Panc1 (cell line): Measurements from ENCODE around the gene FBLN2. TPM values are rescaled to one million over a fixed set of nuclear protein-coding genes. Genes with fewer than 3 reads are reported as not detected.
"Not testable (repeated sequence)": the region's sequence is repeated elsewhere in the genome, so short reads cannot be mapped to it uniquely, and the experiment has no call there.

ENCODE experiments used
- ATAC-seq: fragments of 200-7000 bp; cut with Tn5 transposase; 2 replicates; pipeline ENCODE4 v1.9.1; 2020; ENCODE audit warnings: mild to moderate bottlenecking, moderate library complexity
- Bru-seq: library from RNA; stranded (reverse); fragments of 400-500 nt; gene quantifications from one replicate; lab custom pipeline; 2021; lab: Mats Ljungman, UMichigan
- BruChase-seq, 2 experiments: library from RNA; stranded (reverse); fragments of 400-500 nt; gene quantifications; one replicate each; lab custom pipeline; 2021; lab: Mats Ljungman, UMichigan
- BruUV-seq: library from RNA; stranded (reverse); fragments of 400-500 nt; replicated peaks from 2 replicates; lab custom pipeline; 2021; lab: Mats Ljungman, UMichigan
- CTCF ChIA-PET: fragments of 300-600 bp; sonication (Branson Sonifier 250); formaldehyde crosslinking; loops from one replicate; lab custom pipeline; 2022; ENCODE audit warnings: antibody characterized with exemption; lab: Charles Lee
- POLR2A ChIA-PET: fragments of 300-600 bp; sonication (Branson Sonifier 250); formaldehyde crosslinking; loops from one replicate; lab custom pipeline; 2022; ENCODE audit warnings: antibody characterized with exemption; lab: Charles Lee
- DNase-seq: peaks from one replicate; pipeline ENCODE4 v3.0.0-alpha.2; 2010; ENCODE audit warnings: low read depth, low spot score
- H3K27ac ChIP-seq: 2 replicates; pipeline ENCODE4 v1.5.1; 2011; ENCODE audit warnings: mild to moderate bottlenecking, low read length, inconsistent platforms
- H3K27me3 ChIP-seq: fragments of 200-500 bp; sonication (Bioruptor generic); 2 replicates; pipeline ENCODE4 v1.6.0; 2014; ENCODE audit warnings: low read length, inconsistent platforms; ENCODE audit not compliant: control insufficient read depth, insufficient read depth
- H3K36me3 ChIP-seq: fragments of 200-500 bp; sonication (Bioruptor generic); 2 replicates; pipeline ENCODE4 v1.5.1; 2014; ENCODE audit warnings: inconsistent platforms, mild to moderate bottlenecking, low read length, moderate library complexity; ENCODE audit not compliant: control insufficient read depth, insufficient read depth
- H3K4me1 ChIP-seq: 2 replicates; pipeline ENCODE4 v1.5.1; 2011; ENCODE audit warnings: inconsistent platforms, mild to moderate bottlenecking, low read length, moderate library complexity; ENCODE audit not compliant: control insufficient read depth, insufficient read depth
- H3K4me3 ChIP-seq, 2 experiments: 2 replicates each; pipeline ENCODE4 v1.5.1; 2011 to 2012; ENCODE audit warnings: low read depth in 2 of 2, low read length in 2 of 2, mild to moderate bottlenecking in 2 of 2, inconsistent platforms in 1 of 2, moderate library complexity in 1 of 2
- H3K9me3 ChIP-seq: fragments of 200-500 bp; sonication (Bioruptor generic); 2 replicates; pipeline ENCODE4 v1.5.1; 2014; ENCODE audit warnings: low read depth, mild to moderate bottlenecking, inconsistent platforms, low read length, moderate library complexity; ENCODE audit not compliant: control insufficient read depth, insufficient read depth
- CTCF ChIP-seq: fragments of 450-650 bp; IDR thresholded peaks from 2 replicates; pipeline ENCODE4 v1.5.1; 2017; ENCODE audit warnings: mild to moderate bottlenecking
- POLR2AphosphoS5 ChIP-seq: IDR thresholded peaks from 2 replicates; pipeline ENCODE4 v1.6.1; 2012; ENCODE audit warnings: mild to moderate bottlenecking, low read depth, low read length, moderate library complexity
- REST ChIP-seq, 2 experiments: IDR thresholded peaks; 2 replicates each; pipeline ENCODE4 v1.6.1; 2011 to 2012; ENCODE audit warnings: low read depth in 2 of 2, control low read depth in 1 of 2, low read length in 1 of 2, mild to moderate bottlenecking in 1 of 2, moderate library complexity in 1 of 2; ENCODE audit not compliant: insufficient read depth in 1 of 2
- SIN3A ChIP-seq: IDR thresholded peaks from 2 replicates; pipeline ENCODE4 v1.6.1; 2012; ENCODE audit warnings: low read depth, mild to moderate bottlenecking, low read length, moderate library complexity, borderline replicate concordance; ENCODE audit not compliant: insufficient read depth
- TCF7L2 ChIP-seq: IDR thresholded peaks from 2 replicates; pipeline ENCODE4 v1.6.1; 2011; ENCODE audit warnings: mild to moderate bottlenecking, low read depth, low read length, inconsistent platforms
- in situ Hi-C: cut with HindIII; loops from 2 replicates; pipeline ENCODE4 v1.10.0; 2016; ENCODE audit warnings: low sequenced_read_pairs, low pct_unique_long_range_greater_than_20kb
- intact Hi-C: fragments of 100-400 bp; cut with micrococcal nuclease; formaldehyde crosslinking; loops from one replicate; pipeline ENCODE4 v1.10.0; 2022; ENCODE audit not compliant: unreplicated experiment
- long read RNA-seq: library from polyadenylated mRNA; unstranded; transcript quantifications from one replicate; pipeline ENCODE4 v2.0.0, GENCODE V29; 2021; ENCODE audit not compliant: unreplicated experiment
- polyA plus RNA-seq: library from polyadenylated mRNA; unstranded; fragments of >200 nt; gene quantifications from one replicate; pipeline ENCODE4 v1.2.1, GENCODE V29; 2012; ENCODE audit warnings: missing spikeins; ENCODE audit not compliant: insufficient read length
- total RNA-seq: library from RNA; stranded (reverse); gene quantifications from one replicate; pipeline ENCODE4 v1.2.1, GENCODE V29; 2021; ENCODE audit not compliant: unreplicated experiment

The FBLN2 gene
- total RNA-seq (0.44 TPM), Bru-seq, nascent RNA (percentile 5 among the genes with signal in this experiment), BruChase-seq, experiment 1, labeled RNA remaining after a 2-hour chase (percentile 4 among the genes with signal in this experiment), BruChase-seq, experiment 2, labeled RNA remaining after a 6-hour chase (percentile 10 among the genes with signal in this experiment)
- polyA plus RNA-seq: 0.87 TPM
- long read RNA-seq, partial matches to known transcripts: 1 of 1 reads
- long read RNA-seq, other reads (novel, unspliced or antisense): 0 of 1 reads

GRCh38 chr3:13548696-13549622 lies at the start of gene FBLN2:
Gene FBLN2 (plus strand): TSS chr3:13549125. CDS start chr3:13570356, 21,231 bp downstream.
- CTCF ChIA-PET: interaction anchor here (0.5 kb wide), 1 partner anchor 23 kb away, joined by 7 read pairs; no protein-coding TSS in a partner anchor
- Histone ChIP-seq H3K9me3 (no peaks in the 10 kb centered on the region), H3K27ac (no peak within 1 kb of the TSS), H3K27me3 (no peaks in the 10 kb centered on the region), H3K4me1 (no peaks in the 10 kb centered on the region), H3K4me3 (no peak within 1 kb of the TSS), H3K36me3 (no peaks in the 10 kb centered on the region)
- DNase-seq (no peak), ATAC-seq (no peak; the same call in 1 of the 2 replicates)
- POLR2A ChIA-PET: no interaction called here
- in situ Hi-C loops (no loop called here), intact Hi-C loops (no loop called here)
- no peak for TF ChIP-seq POLR2AphosphoS5
- TF ChIP-seq CTCF: no peak
- TF ChIP-seq SIN3A: no peak
- no peak for TF ChIP-seq TCF7L2
- TF ChIP-seq REST (IDR thresholded peaks at IDR 0.05; ENCODE audit: insufficient read depth in 1 of 2, low read depth in 2 of 2, low read length in 1 of 2): no peak
- BruUV-seq: no TSS peak

GRCh38 chr3:13499246-13499645 lies 49.7 kb upstream of the FBLN2 start:
- in situ Hi-C loops, DNase-seq, H3K36me3 ChIP-seq, H3K4me3 ChIP-seq, BruUV-seq, H3K27ac ChIP-seq, intact Hi-C loops, H3K4me1 ChIP-seq, ATAC-seq, POLR2A ChIA-PET, H3K27me3 ChIP-seq, H3K9me3 ChIP-seq: not testable (repeated sequence)
- CTCF ChIA-PET: interaction anchor here (1.5 to 3.1 kb wide), 3 partner anchors 122 to 149 kb away, joined by 3 to 12 read pairs (median 4); no protein-coding TSS in a partner anchor
